ENCODE results near the gene FAHD1. TPM values are rescaled to one million over a fixed set of nuclear protein-coding genes. Genes with fewer than 3 reads are reported as not detected.

Gene FAHD1
- total and polyA plus RNA-seq, 4 experiments from 2014 or later, result 7.8 to 23.2 (median 15.9) TPM

GRCh38 chr16:1825381-1825863 is 1.6 kb upstream of the FAHD1 start:
- ChIA-PET POLR2A (ENCODE audit: partially characterized antibody) (interaction anchor here (0.6 to 2.6 kb wide), 10 partner anchors 10 to 1393 kb away, joined by 3 to 43 read pairs (median 3); partner anchors contain the start of genes EME2, MAPK8IP3, MRPS34 and MSRB1), CTCF (ENCODE audit: partially characterized antibody) (no interaction called here)
- Histone ChIP-seq H3K27ac (ENCODE audit: low read depth, low read length) (peak overlapping the region; percentile 73), H3K4me3 (ENCODE audit: low read length in 2 of 2) (peak overlapping the region; percentile 52 to 78), H3K4me1 (ENCODE audit: insufficient read depth, low read length) (peaks cover 43% of the 10 kb centered on the region), H3K9me3 (ENCODE audit: control insufficient read depth in 1 of 2, low read length in 2 of 2) (no peaks in the 10 kb centered on the region), H3K36me3 (ENCODE audit: insufficient read depth, low read length) (peaks cover 21% of the 10 kb centered on the region), H3K27me3 (ENCODE audit: insufficient read depth, low read length) (no peaks in the 10 kb centered on the region)
- Mint-ChIP-seq H3K9me3 (peaks cover 0 to 2% (median 0%) of the 10 kb centered on the region in 8 donors), H3K4me3 (peak overlapping the region; percentile 82 to 87 (median 86)), H3K27ac (peak overlapping the region; percentile 83 to 94 (median 92)), H3K36me3 (peaks cover 0 to 6% of the 10 kb centered on the region in 2 donors), H3K27me3 (no peaks in the 10 kb centered on the region), H3K4me1 (peaks cover 15 to 53% (median 34%) of the 10 kb centered on the region in 4 donors)
- intact Hi-C loops (cut with micrococcal nuclease), result no loop called here
- no peak for DNase-seq

GRCh38 chr16:1825864-1826690 is 929 bp upstream of the FAHD1 start:
- Histone ChIP-seq H3K4me3 (ENCODE audit: low read length in 2 of 2) (peak overlapping the region; percentile 52 to 78), H3K9me3 (ENCODE audit: control insufficient read depth in 1 of 2, low read length in 2 of 2) (no peaks in the 10 kb centered on the region), H3K36me3 (ENCODE audit: insufficient read depth, low read length) (peaks cover 15% of the 10 kb centered on the region), H3K4me1 (ENCODE audit: insufficient read depth, low read length) (peaks cover 43% of the 10 kb centered on the region), H3K27ac (ENCODE audit: low read depth, low read length) (peak overlapping the region; percentile 73), H3K27me3 (ENCODE audit: insufficient read depth, low read length) (no peaks in the 10 kb centered on the region)
- DNase-seq, result peak in 4 of 5 donors; percentile 54 to 87 (median 78)
- Mint-ChIP-seq H3K4me1 (peaks cover 17 to 58% (median 38%) of the 10 kb centered on the region in 4 donors), H3K9me3 (peaks cover 0 to 2% (median 0%) of the 10 kb centered on the region in 8 donors), H3K27me3 (no peaks in the 10 kb centered on the region), H3K36me3 (peaks cover 4 to 6% of the 10 kb centered on the region in 2 donors), H3K27ac (peak overlapping the region; percentile 90 to 94 (median 92)), H3K4me3 (peak overlapping the region; percentile 82 to 87 (median 86))
- POLR2A ChIA-PET (ENCODE audit: partially characterized antibody), result interaction anchor here (0.8 to 2.6 kb wide), 14 partner anchors 10 to 329 kb away, joined by 3 to 43 read pairs (median 4); partner anchors contain the start of genes EME2, MAPK8IP3, MRPS34 and NME3
- intact Hi-C loops (cut with micrococcal nuclease), result loop anchor here (1.0 to 2.0 kb wide), 3 partner anchors 44 to 119 kb away; partner anchors contain the start of genes EME2, MAPK8IP3, MRPS34 and NUBP2
- CTCF ChIA-PET (ENCODE audit: partially characterized antibody), result no interaction called here

GRCh38 chr16:1828645-1829410 is 1.8 kb downstream of the FAHD1 start:
- peak overlapping the region in 6 of 7 donors; percentile 31 to 94 (median 56) for H3K27ac Mint-ChIP-seq
- POLR2A ChIA-PET (ENCODE audit: partially characterized antibody), result no interaction called here

GRCh38 chr16:1830213-1830612 is 3.2 kb downstream of the FAHD1 start:
- H3K4me1 ChIP-seq (ENCODE audit: insufficient read depth, low read length), result peaks cover 26% of the 10 kb centered on the region
- no peak overlapping the region for H3K4me3 ChIP-seq (ENCODE audit: low read length in 2 of 2)
- intact Hi-C loops (cut with micrococcal nuclease), result no loop called here
- ChIA-PET POLR2A (ENCODE audit: partially characterized antibody) (no interaction called here), CTCF (ENCODE audit: partially characterized antibody) (no interaction called here)
- no peaks in the 10 kb centered on the region for H3K36me3 ChIP-seq (ENCODE audit: insufficient read depth, low read length)
- no peaks in the 10 kb centered on the region for H3K27me3 ChIP-seq (ENCODE audit: insufficient read depth, low read length)
- peak overlapping the region in 1 of 7 donors; percentile 48 for H3K27ac Mint-ChIP-seq
- H3K27ac ChIP-seq (ENCODE audit: low read depth, low read length), result no peak overlapping the region
- H3K9me3 ChIP-seq (ENCODE audit: control insufficient read depth in 1 of 2, low read length in 2 of 2), result no peaks in the 10 kb centered on the region
- peaks cover 14 to 43% (median 30%) of the 10 kb centered on the region in 4 donors for H3K4me1 Mint-ChIP-seq
- H3K27me3 Mint-ChIP-seq, result no peaks in the 10 kb centered on the region
- H3K36me3 Mint-ChIP-seq, result peaks cover 0 to 4% of the 10 kb centered on the region in 2 donors
- no peak overlapping the region for H3K4me3 Mint-ChIP-seq
- peaks cover 0 to 2% (median 0%) of the 10 kb centered on the region in 8 donors for H3K9me3 Mint-ChIP-seq
- DNase-seq, result no peak

More at GRCh38 chr16:1828645-1829410, 1.8 kb downstream of the FAHD1 start:
- Mint-ChIP-seq H3K4me1 (peaks cover 17 to 56% (median 39%) of the 10 kb centered on the region in 4 donors), H3K27me3 (no peaks in the 10 kb centered on the region), H3K36me3 (peaks cover 1 to 4% of the 10 kb centered on the region in 2 donors), H3K4me3 (peak overlapping the region in 6 of 8 donors; percentile 18 to 49 (median 38)), H3K9me3 (peaks cover 0 to 2% (median 0%) of the 10 kb centered on the region in 8 donors)
- DNase-seq, result no peak
- Histone ChIP-seq H3K9me3 (ENCODE audit: control insufficient read depth in 1 of 2, low read length in 2 of 2) (no peaks in the 10 kb centered on the region), H3K4me1 (ENCODE audit: insufficient read depth, low read length) (peaks cover 40% of the 10 kb centered on the region), H3K27ac (ENCODE audit: low read depth, low read length) (no peak overlapping the region), H3K4me3 (ENCODE audit: low read length in 2 of 2) (no peak overlapping the region), H3K27me3 (ENCODE audit: insufficient read depth, low read length) (no peaks in the 10 kb centered on the region), H3K36me3 (ENCODE audit: insufficient read depth, low read length) (no peaks in the 10 kb centered on the region)
- intact Hi-C loops (cut with micrococcal nuclease), result no loop called here
- CTCF ChIA-PET (ENCODE audit: partially characterized antibody), result no interaction called here

- H3K4me3 ChIP-seq (ENCODE audit: low read length in 2 of 2), result no peak overlapping the region
- no peaks in the 10 kb centered on the region for H3K36me3 ChIP-seq (ENCODE audit: insufficient read depth, low read length)
- peaks cover 0 to 4% of the 10 kb centered on the region in 2 donors for H3K36me3 Mint-ChIP-seq
- ChIA-PET CTCF (ENCODE audit: partially characterized antibody) (no interaction called here), POLR2A (ENCODE audit: partially characterized antibody) (no interaction called here)
- peaks cover 14 to 35% (median 26%) of the 10 kb centered on the region in 4 donors for H3K4me1 Mint-ChIP-seq
- H3K9me3 ChIP-seq (ENCODE audit: control insufficient read depth in 1 of 2, low read length in 2 of 2), result no peaks in the 10 kb centered on the region
- intact Hi-C loops (cut with micrococcal nuclease), result no loop called here
- peaks cover 0 to 2% (median 0%) of the 10 kb centered on the region in 8 donors for H3K9me3 Mint-ChIP-seq
- no peaks in the 10 kb centered on the region for H3K27me3 Mint-ChIP-seq
- no peak overlapping the region for H3K4me3 Mint-ChIP-seq
- no peak for DNase-seq
- peak overlapping the region in 2 of 7 donors; percentile 30 to 48 for H3K27ac Mint-ChIP-seq
- no peaks in the 10 kb centered on the region for H3K27me3 ChIP-seq (ENCODE audit: insufficient read depth, low read length)
- H3K4me1 ChIP-seq (ENCODE audit: insufficient read depth, low read length), result peaks cover 20% of the 10 kb centered on the region
- H3K27ac ChIP-seq (ENCODE audit: low read depth, low read length), result no peak overlapping the region
These were observed 4.4 kb downstream of the FAHD1 start for GRCh38 chr16:1831186-1832075.

- H3K4me1 ChIP-seq (ENCODE audit: insufficient read depth, low read length), result peaks cover 13% of the 10 kb centered on the region
- Mint-ChIP-seq H3K27me3 (no peaks in the 10 kb centered on the region), H3K4me3 (no peak overlapping the region), H3K27ac (peak overlapping the region in 1 of 7 donors; percentile 35), H3K9me3 (no peaks in the 10 kb centered on the region), H3K36me3 (peaks cover 0 to 4% of the 10 kb centered on the region in 2 donors), H3K4me1 (peaks cover 9 to 24% (median 18%) of the 10 kb centered on the region in 4 donors)
- no peaks in the 10 kb centered on the region for H3K27me3 ChIP-seq (ENCODE audit: insufficient read depth, low read length)
- H3K4me3 ChIP-seq (ENCODE audit: low read length in 2 of 2), result no peak overlapping the region
- CTCF ChIA-PET (ENCODE audit: partially characterized antibody), result no interaction called here
- POLR2A ChIA-PET (ENCODE audit: partially characterized antibody), result no interaction called here
- no peaks in the 10 kb centered on the region for H3K36me3 ChIP-seq (ENCODE audit: insufficient read depth, low read length)
- H3K27ac ChIP-seq (ENCODE audit: low read depth, low read length), result no peak overlapping the region
- DNase-seq, result no peak
- intact Hi-C loops (cut with micrococcal nuclease), result no loop called here
- no peaks in the 10 kb centered on the region for H3K9me3 ChIP-seq (ENCODE audit: control insufficient read depth in 1 of 2, low read length in 2 of 2)
These were observed 5.9 kb downstream of the FAHD1 start for GRCh38 chr16:1832838-1833454.
